Coronary artery (tissue), 2 donors: ENCODE measurements around the gene TPP2.

ENCODE experiments used
- DNase-seq: peaks from one replicate; pipeline ENCODE4 v3.0.0-alpha.2; 2017; ENCODE audit warnings: low spot score
- H3K27ac ChIP-seq, 2 donors: fragments of 200-600 bp; sonication (generic); one replicate each; pipeline ENCODE4 v1.5.1; 2016 to 2019
- H3K4me3 ChIP-seq: fragments of 200-600 bp; sonication (generic); 2 replicates; pipeline ENCODE4 v1.5.1; 2016; ENCODE audit warnings: mild to moderate bottlenecking, moderate library complexity
- TF ChIP-seq, protein P1 (sequence below): fragments of 200-600 bp; sonication (generic); IDR thresholded peaks from one replicate; pipeline ENCODE4 v1.5.1; 2019; ENCODE audit warnings: antibody characterized with exemption

Gene TPP2

DNA sequence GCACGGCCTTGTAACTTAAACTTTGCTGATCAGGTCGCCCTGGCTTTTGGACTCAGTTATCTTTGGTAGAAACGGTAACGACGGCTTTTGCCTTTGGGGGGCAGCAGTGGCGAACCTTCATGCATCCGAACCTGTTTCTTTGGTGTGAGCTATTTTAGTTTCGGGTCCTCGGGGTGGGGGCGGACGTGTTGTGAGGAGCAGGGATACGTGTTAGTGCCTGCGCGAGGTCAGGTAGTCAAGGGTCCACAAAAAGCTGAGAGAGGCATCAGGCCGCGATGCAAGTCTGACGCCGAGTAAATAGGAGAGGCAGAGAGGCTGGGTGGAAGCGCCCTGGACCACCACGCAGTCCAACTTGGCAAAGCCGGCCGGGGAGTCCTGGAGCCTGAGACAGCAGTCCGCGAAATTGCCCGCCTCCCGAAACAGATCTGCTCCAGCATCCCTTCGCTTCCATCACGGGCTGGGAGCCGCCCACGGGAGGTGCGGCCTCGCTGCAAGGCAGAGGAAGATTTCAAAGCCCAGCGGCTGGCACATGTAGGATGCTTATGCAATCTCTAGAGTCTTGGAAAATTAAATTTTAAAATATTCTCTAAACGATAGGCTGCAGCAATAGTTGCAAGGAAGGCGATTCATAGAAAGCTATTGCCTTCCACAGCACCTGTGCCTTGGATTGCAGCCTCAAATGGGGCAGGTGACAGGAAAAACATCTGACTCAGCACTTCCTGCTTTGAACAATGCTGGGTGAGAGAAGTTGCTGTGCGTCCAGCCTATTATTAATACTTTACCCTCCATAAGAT is 4.6 kb upstream of the TPP2 start:
- TF ChIP-seq, protein P1, sequence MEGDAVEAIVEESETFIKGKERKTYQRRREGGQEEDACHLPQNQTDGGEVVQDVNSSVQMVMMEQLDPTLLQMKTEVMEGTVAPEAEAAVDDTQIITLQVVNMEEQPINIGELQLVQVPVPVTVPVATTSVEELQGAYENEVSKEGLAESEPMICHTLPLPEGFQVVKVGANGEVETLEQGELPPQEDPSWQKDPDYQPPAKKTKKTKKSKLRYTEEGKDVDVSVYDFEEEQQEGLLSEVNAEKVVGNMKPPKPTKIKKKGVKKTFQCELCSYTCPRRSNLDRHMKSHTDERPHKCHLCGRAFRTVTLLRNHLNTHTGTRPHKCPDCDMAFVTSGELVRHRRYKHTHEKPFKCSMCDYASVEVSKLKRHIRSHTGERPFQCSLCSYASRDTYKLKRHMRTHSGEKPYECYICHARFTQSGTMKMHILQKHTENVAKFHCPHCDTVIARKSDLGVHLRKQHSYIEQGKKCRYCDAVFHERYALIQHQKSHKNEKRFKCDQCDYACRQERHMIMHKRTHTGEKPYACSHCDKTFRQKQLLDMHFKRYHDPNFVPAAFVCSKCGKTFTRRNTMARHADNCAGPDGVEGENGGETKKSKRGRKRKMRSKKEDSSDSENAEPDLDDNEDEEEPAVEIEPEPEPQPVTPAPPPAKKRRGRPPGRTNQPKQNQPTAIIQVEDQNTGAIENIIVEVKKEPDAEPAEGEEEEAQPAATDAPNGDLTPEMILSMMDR = peak; percentile 40
- peak overlapping the region; percentile 65 for H3K4me3 ChIP-seq
- peak overlapping the region; percentile 50 to 62 for H3K27ac ChIP-seq
- peak; percentile 85 for DNase-seq

DNA sequence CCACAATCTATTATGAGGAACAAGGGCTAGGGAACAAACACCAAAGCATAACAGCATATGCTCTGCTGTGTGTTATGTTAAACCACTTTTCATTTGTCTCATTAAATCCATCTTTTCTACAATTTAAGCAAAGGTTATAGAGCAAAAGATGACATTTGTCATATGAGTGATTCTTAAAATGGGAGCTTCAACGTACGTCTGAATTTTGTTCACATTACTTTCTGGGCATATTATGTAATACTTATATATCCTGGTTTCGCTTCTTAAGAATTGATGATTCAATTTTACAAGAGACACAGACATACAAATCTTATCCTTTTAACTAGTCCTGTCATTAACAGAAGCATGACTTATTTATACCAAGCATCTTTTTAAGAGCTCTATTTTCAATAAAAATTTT is 3.3 kb upstream of the TPP2 start:
- no peak for DNase-seq
- no peak overlapping the region for H3K4me3 ChIP-seq
- H3K27ac ChIP-seq = no peak overlapping the region
- TF ChIP-seq, protein P1 = no peak

- H3K27ac ChIP-seq = peak overlapping the region; percentile 96
- TF ChIP-seq, protein P1 = no peak
- no peak for DNase-seq
- peak overlapping the region; percentile 92 for H3K4me3 ChIP-seq
These were observed 509 bp downstream of the TPP2 start for GRCh38 chr13:102597029-102597961.

DNA sequence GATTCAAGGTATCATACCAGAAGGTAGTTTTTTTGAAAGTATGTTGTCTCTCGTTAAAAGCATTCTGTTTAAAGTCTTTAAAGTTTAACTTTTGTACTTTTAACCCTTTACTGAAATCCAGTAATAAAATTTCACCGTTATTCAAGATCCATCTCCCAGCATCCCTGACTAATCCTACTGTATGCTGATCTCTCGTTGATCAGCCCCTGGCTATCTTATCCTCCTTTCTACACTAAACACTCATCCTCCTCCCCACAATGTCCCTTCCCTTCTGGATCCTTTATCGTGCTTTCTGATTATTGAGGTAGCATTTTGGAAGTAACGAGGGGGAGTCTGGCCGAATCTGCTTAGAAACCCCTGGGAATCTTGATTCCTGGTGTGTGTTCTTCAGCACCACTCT is 1.3 kb downstream of the TPP2 start:
- peak overlapping the region in 1 of 2 donors; percentile 96 for H3K27ac ChIP-seq
- TF ChIP-seq, protein P1 = no peak
- no peak for DNase-seq
- peak overlapping the region; percentile 92 for H3K4me3 ChIP-seq

DNA sequence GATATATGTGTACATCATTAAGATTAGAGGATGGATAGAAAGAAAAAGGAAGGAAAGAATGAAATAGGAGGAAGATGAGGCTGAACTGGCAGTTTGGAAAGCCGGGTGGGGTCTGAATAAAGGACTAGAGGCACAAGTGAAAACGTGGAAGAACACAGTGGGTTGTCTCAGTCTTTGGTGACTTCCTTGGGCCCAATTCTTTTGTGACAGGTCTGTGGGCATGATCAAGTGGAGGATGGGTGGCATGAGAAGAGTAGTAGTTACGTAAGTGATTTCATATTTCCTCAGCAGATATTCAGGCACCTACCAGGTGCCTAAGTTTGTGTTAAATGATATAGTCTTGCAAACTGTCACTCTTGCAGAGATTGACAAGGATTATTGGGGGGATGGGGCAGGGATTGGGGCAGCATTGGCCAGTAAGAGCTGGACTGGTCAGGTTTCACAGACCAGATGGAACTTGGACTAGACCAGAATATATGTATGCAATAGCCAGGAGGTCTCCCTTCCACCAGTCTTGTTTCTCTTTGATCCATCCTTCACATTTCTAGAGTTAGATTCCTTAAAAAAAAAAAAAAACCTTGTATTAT is 2.7 kb downstream of the TPP2 start:
- TF ChIP-seq, protein P1 = no peak
- Histone ChIP-seq H3K27ac (no peak overlapping the region), H3K4me3 (no peak overlapping the region)
- DNase-seq = no peak

GRCh38 chr13:102606537-102607309 is 9.9 kb downstream of the TPP2 start:
- no peak overlapping the region for H3K27ac ChIP-seq
- no peak overlapping the region for H3K4me3 ChIP-seq
- DNase-seq = no peak
- TF ChIP-seq, protein P1 = no peak
